MCF 10A (cell line): ENCODE measurements around the gene MRPS31. TPM values are rescaled to one million over a fixed set of nuclear protein-coding genes. Genes with fewer than 3 reads are reported as not detected.

ENCODE experiments used
- BruUV-seq: library from RNA; stranded (reverse); fragments of 400-500 nt; replicated peaks from 2 replicates; lab custom pipeline; 2021; lab: Mats Ljungman, UMichigan
- CTCF ChIA-PET: fragments of 300-600 bp; sonication (Branson Sonifier 250); formaldehyde crosslinking; extraction: SDS; loops from one replicate; lab custom pipeline; 2021; ENCODE audit warnings: antibody characterized with exemption, inconsistent platforms; lab: Yijun Ruan, JAX
- POLR2A ChIA-PET: fragments of 300-600, 350-650 bp; sonication (Branson Sonifier 250); formaldehyde crosslinking; extraction: SDS; loops from one replicate; lab custom pipeline; 2020; ENCODE audit warnings: antibody characterized with exemption, inconsistent platforms; lab: Yijun Ruan, JAX
- DNase-seq: peaks from one replicate; pipeline ENCODE4 v3.0.0-alpha.2; 2018; ENCODE audit not compliant: unreplicated experiment
- H3K27ac Mint-ChIP-seq: one replicate; pipeline ENCODE4 v1.8.0; 2022; ENCODE audit warnings: mild to moderate bottlenecking, low read depth, mixed read lengths; ENCODE audit not compliant: unreplicated experiment
- H3K27me3 Mint-ChIP-seq: one replicate; pipeline ENCODE4 v1.8.0; 2022; ENCODE audit warnings: mixed read lengths; ENCODE audit not compliant: insufficient read depth, unreplicated experiment
- H3K36me3 Mint-ChIP-seq: one replicate; pipeline ENCODE4 v1.8.0; 2022; ENCODE audit warnings: mild to moderate bottlenecking, moderate library complexity, mixed read lengths; ENCODE audit not compliant: insufficient read depth, unreplicated experiment
- H3K4me1 Mint-ChIP-seq: one replicate; pipeline ENCODE4 v1.8.0; 2022; ENCODE audit warnings: mixed read lengths; ENCODE audit not compliant: insufficient read depth, unreplicated experiment
- H3K4me3 Mint-ChIP-seq: one replicate; pipeline ENCODE4 v1.8.0; 2022; ENCODE audit warnings: mild to moderate bottlenecking, moderate library complexity, mixed read lengths; ENCODE audit not compliant: unreplicated experiment
- H3K9me3 Mint-ChIP-seq: one replicate; pipeline ENCODE4 v1.8.0; 2022; ENCODE audit warnings: mixed read lengths; ENCODE audit not compliant: unreplicated experiment
- CTCF ChIP-seq: fragments of 200-600 bp; IDR thresholded peaks from one replicate; pipeline ENCODE4 v1.8.0; 2022; ENCODE audit warnings: antibody characterized with exemption, mild to moderate bottlenecking; ENCODE audit not compliant: unreplicated experiment
- intact Hi-C: fragments of 100-400 bp; cut with micrococcal nuclease; formaldehyde crosslinking; loops from 2 replicates; pipeline ENCODE4 v1.14.1; 2022
- microRNA-seq: library from miRNA; unstranded; fragments of <30 nt; microRNA quantifications from one replicate; pipeline ENCODE4 v1.2.0, GENCODE V29; 2022
- total RNA-seq: library from RNA; stranded (reverse); gene quantifications from 2 replicates; pipeline ENCODE4 v1.2.3, GENCODE V29; 2022

The MRPS31 gene
- total RNA-seq, 1 experiment from 2014 or later = 19.2 TPM

- no peak for DNase-seq
- H3K27me3 Mint-ChIP-seq = no peaks in the 10 kb centered on the region
- H3K27ac Mint-ChIP-seq = no peak overlapping the region
- no TSS peak for BruUV-seq
- intact Hi-C loops = loop anchor here (2.0 to 5.0 kb wide), 5 partner anchors 614 to 997 kb away; no protein-coding TSS in a partner anchor
- H3K36me3 Mint-ChIP-seq = no peaks in the 10 kb centered on the region
- no peaks in the 10 kb centered on the region for H3K9me3 Mint-ChIP-seq
- H3K4me3 Mint-ChIP-seq = no peak overlapping the region
- ChIA-PET CTCF (interaction anchor here (0.5 to 5.0 kb wide), 26 partner anchors 9 to 1642 kb away, joined by 3 to 84 read pairs (median 4); no protein-coding TSS in a partner anchor), POLR2A (interaction anchor here (0.7 to 1.4 kb wide), 3 partner anchors 898 to 998 kb away, joined by 3 to 10 read pairs (median 3); no protein-coding TSS in a partner anchor)
- H3K4me1 Mint-ChIP-seq = peaks cover 14% of the 10 kb centered on the region
- no peak for TF ChIP-seq CTCF
These were observed 89.4 kb downstream of the MRPS31 start for GRCh38 chr13:40681341-40682146.

GRCh38 chr13:40680659-40681323 lies 90.2 kb downstream of the MRPS31 start:
- Mint-ChIP-seq H3K27me3 (no peaks in the 10 kb centered on the region), H3K9me3 (no peaks in the 10 kb centered on the region), H3K36me3 (no peaks in the 10 kb centered on the region), H3K4me3 (no peak overlapping the region), H3K4me1 (peaks cover 14% of the 10 kb centered on the region), H3K27ac (no peak overlapping the region)
- CTCF ChIA-PET = interaction anchor here (0.6 to 5.0 kb wide), 11 partner anchors 9 to 998 kb away, joined by 3 to 84 read pairs (median 3); no protein-coding TSS in a partner anchor
- no peak for TF ChIP-seq CTCF
- BruUV-seq = no TSS peak
- DNase-seq = no peak
- intact Hi-C loops = loop anchor here (5.0 kb wide), 2 partner anchors 613 to 913 kb away; no protein-coding TSS in a partner anchor
- POLR2A ChIA-PET = interaction anchor here (0.5 to 0.6 kb wide), 3 partner anchors 125 to 1385 kb away, joined by 3 read pairs; no protein-coding TSS in a partner anchor

GRCh38 chr13:40679480-40679985 lies 91.5 kb downstream of the MRPS31 start:
- no peak for DNase-seq
- TF ChIP-seq CTCF = no peak
- H3K27me3 Mint-ChIP-seq = no peaks in the 10 kb centered on the region
- ChIA-PET POLR2A (no interaction called here), CTCF (interaction anchor here (0.7 kb wide), 1 partner anchor 765 kb away, joined by 3 read pairs; no protein-coding TSS in a partner anchor)
- intact Hi-C loops = no loop called here
- peaks cover 14% of the 10 kb centered on the region for H3K4me1 Mint-ChIP-seq
- H3K27ac Mint-ChIP-seq = no peak overlapping the region
- no TSS peak for BruUV-seq
- no peaks in the 10 kb centered on the region for H3K36me3 Mint-ChIP-seq
- no peaks in the 10 kb centered on the region for H3K9me3 Mint-ChIP-seq
- no peak overlapping the region for H3K4me3 Mint-ChIP-seq

Small RNA genes lying within 50 kb of the gene (microRNA-seq; reads per million reads assigned to microRNA genes)
- not detected for gene MIR320D1
- not detected for gene MIR621

Other genes with a start within 250 kb of the MRPS31 start
- gene FOXO1, start 104.5 kb downstream of the MRPS31 start, total RNA-seq = 37.1 and 37.7 TPM in 2 replicates
- gene SLC25A15, start 18.4 kb upstream of the MRPS31 start, total RNA-seq = 14.3 and 15.5 TPM in 2 replicates
- 73.7 and 82.1 TPM in 2 replicates for gene ELF1, start 248.1 kb upstream of the MRPS31 start, total RNA-seq